Erythroblast (primary cell): ENCODE results near the gene YJEFN3.

Experiments used
- GATA1 ChIP-seq: IDR thresholded peaks from 2 replicates; pipeline ENCODE4 v1.6.1; 2011; ENCODE audit warnings: low read depth, mild to moderate bottlenecking, control low read depth, low read length, moderate library complexity
- POLR2A ChIP-seq: IDR thresholded peaks from 2 replicates; pipeline ENCODE4 v1.6.1; 2011; ENCODE audit warnings: mild to moderate bottlenecking, low read length

DNA sequence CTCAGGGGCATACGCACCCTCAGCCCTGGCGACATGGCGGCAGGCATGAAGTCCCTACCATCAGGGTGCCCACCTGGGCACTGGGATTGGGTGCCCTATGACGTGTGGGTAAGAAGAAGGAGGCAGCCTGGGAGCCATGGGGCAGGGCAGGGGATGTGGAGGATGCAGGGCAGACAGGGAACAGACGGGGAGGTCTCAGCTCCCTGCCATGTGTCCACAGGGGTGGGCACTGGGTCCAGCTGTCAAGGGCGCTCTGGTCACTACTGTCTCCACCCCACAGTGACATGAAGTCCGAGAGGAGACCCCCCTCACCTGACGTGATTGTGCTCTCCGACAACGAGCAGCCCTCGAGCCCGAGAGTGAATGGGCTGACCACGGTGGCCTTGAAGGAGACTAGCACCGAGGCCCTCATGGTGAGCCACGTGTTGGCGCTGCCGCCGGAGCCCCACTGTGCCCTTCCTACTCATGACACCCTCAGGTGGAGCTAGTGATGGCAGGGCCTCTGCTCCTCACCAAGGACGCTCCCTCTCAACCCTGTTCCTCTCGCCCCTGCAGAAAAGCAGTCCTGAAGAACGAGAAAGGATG, 36.6 kb upstream of the YJEFN3 start:
- TF ChIP-seq POLR2A (no peak), GATA1 (no peak)
